Glutamatergic neuron (in vitro differentiated cells): ENCODE measurements around the gene TP53RK. TPM values are rescaled to one million over a fixed set of nuclear protein-coding genes. Genes with fewer than 3 reads are reported as not detected.
A peak's percentile ranks its signal among the peaks of the same experiment; 100 is the strongest.

Experiments
- DNase-seq: peaks from one replicate; pipeline ENCODE4 v3.0.0; 2022
- H3K27ac Mint-ChIP-seq: one replicate; pipeline ENCODE4 v1.8.0; 2020; ENCODE audit warnings: mild to moderate bottlenecking, mixed read lengths, inconsistent platforms; ENCODE audit not compliant: unreplicated experiment
- H3K27me3 Mint-ChIP-seq: one replicate; pipeline ENCODE4 v1.8.0; 2020; ENCODE audit warnings: mild to moderate bottlenecking, moderate library complexity, mixed read lengths, inconsistent platforms; ENCODE audit not compliant: unreplicated experiment
- H3K36me3 Mint-ChIP-seq: one replicate; pipeline ENCODE4 v1.8.0; 2020; ENCODE audit warnings: mild to moderate bottlenecking, mixed read lengths, inconsistent platforms; ENCODE audit not compliant: unreplicated experiment
- H3K4me1 Mint-ChIP-seq: one replicate; pipeline ENCODE4 v1.8.0; 2020; ENCODE audit warnings: mild to moderate bottlenecking, low read depth, mixed read lengths, inconsistent platforms; ENCODE audit not compliant: unreplicated experiment
- H3K4me3 Mint-ChIP-seq: one replicate; pipeline ENCODE4 v1.8.0; 2020; ENCODE audit warnings: mild to moderate bottlenecking, mixed read lengths, inconsistent platforms; ENCODE audit not compliant: unreplicated experiment
- H3K9me3 Mint-ChIP-seq: one replicate; pipeline ENCODE4 v1.8.0; 2020; ENCODE audit warnings: mild to moderate bottlenecking, moderate library complexity, mixed read lengths, inconsistent platforms; ENCODE audit not compliant: unreplicated experiment
- CTCF ChIP-seq: fragments of 200-600 bp; sonication (generic); IDR thresholded peaks from one replicate; pipeline ENCODE4 v1.5.0; 2021; ENCODE audit not compliant: partially characterized antibody, unreplicated experiment
- total RNA-seq: library from RNA; stranded (reverse); fragmentation: NEBNext Ultra II Directional; extraction: Animal tissue kit (Norgen Biotek cat#: 25700); gene quantifications from one replicate; pipeline ENCODE4 v1.2.1, GENCODE V29; 2021; ENCODE audit not compliant: unreplicated experiment

TP53RK gene
- total RNA-seq, 1 donor from 2014 or later = 19.0 TPM

- Mint-ChIP-seq H3K4me1 (peaks cover 1% of the 10 kb centered on the region), H3K27ac (peak overlapping the region; percentile 8), H3K9me3 (no peaks in the 10 kb centered on the region), H3K4me3 (no peak overlapping the region), H3K27me3 (no peaks in the 10 kb centered on the region), H3K36me3 (no peaks in the 10 kb centered on the region)
- DNase-seq = no peak
- TF ChIP-seq CTCF = no peak
Observed at GRCh38 chr20:46635514-46636136, 53.6 kb downstream of the TP53RK start.

GRCh38 chr20:46634528-46634927 is 54.7 kb downstream of the TP53RK start:
- H3K36me3 Mint-ChIP-seq = peaks cover 8% of the 10 kb centered on the region
- no peak for TF ChIP-seq CTCF
- no peaks in the 10 kb centered on the region for H3K9me3 Mint-ChIP-seq
- H3K4me1 Mint-ChIP-seq = peaks cover under 1% of the 10 kb centered on the region
- no peak overlapping the region for H3K27ac Mint-ChIP-seq
- no peak overlapping the region for H3K4me3 Mint-ChIP-seq
- no peaks in the 10 kb centered on the region for H3K27me3 Mint-ChIP-seq
- DNase-seq = no peak

Other genes starting within 250 kb of the TP53RK start
- 32.9 TPM for gene ZNF334, start 175.9 kb downstream of the TP53RK start, total RNA-seq
- gene OCSTAMP, start 138.8 kb downstream of the TP53RK start, total RNA-seq = not detected
- gene SLC13A3, start 38.0 kb downstream of the TP53RK start, total RNA-seq = 5.8 TPM
- gene SLC2A10, start 20.2 kb upstream of the TP53RK start, total RNA-seq = 0.37 TPM
- 94.1 TPM for gene EYA2, start 205.4 kb upstream of the TP53RK start, total RNA-seq